ENCODE results near the gene IL21R.
"Not testable (repeated sequence)": the region's sequence is repeated elsewhere in the genome, so short reads cannot be mapped to it uniquely, and the experiment has no call there.

IL21R gene

GRCh38 chr16:27398894-27399853 lies 2.8 kb upstream of the IL21R start:
- DNase-seq (ENCODE audit: extremely low spot score, insufficient read length, low read depth) (no peak), FAIRE-seq (peak; percentile 90)

DNA sequence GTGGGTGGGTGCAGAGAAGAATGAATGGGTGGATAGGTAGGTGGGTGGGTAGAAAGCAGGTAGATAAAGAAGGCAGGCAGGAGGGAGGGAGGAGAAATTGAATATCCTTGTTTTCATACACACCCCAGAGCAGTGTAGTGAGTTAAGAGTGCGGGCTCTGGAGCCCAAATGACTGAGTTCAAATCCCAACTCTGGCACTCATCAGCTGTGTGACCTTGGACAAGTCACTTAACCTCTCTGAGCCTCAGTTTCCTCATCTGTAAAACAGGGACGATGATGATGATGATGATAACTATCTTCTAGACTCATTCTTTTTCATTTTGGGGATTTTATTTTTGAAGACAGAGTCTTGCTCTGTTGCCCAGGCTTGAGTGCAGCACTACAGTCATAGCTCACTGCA lies 2.0 kb upstream of the IL21R start:
- DNase-seq (ENCODE audit: extremely low spot score, insufficient read length, low read depth) (no peak), FAIRE-seq (peak; percentile 5)

GRCh38 chr16:27400751-27401620 lies 988 bp upstream of the IL21R start:
- DNase-seq (ENCODE audit: extremely low spot score, insufficient read length, low read depth) (no peak), FAIRE-seq (peak; percentile 70)

DNA sequence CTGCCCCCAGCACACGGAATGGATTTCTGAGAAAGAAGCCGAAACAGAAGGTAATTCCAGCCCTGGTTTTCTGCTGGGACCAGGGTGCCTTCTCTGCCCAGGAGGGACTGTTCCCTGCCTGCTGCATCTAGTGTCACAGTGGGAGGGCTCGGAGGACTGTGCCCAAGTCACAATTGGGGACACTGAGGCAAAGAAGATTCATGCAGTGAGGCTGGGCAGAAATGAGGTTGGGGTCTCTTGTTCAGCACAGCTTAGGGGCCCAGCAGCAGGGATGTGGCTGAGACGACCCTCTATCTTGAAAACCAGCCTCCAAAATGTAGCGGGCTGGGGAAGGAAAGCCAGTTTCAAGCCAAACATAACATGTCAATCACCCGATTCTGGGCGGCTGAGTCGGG lies 592 bp downstream of the IL21R start:
- FAIRE-seq, result no peak
- no peak for DNase-seq (ENCODE audit: extremely low spot score, insufficient read length, low read depth)

- DNase-seq (ENCODE audit: extremely low spot score, insufficient read length, low read depth) (no peak), FAIRE-seq (peak; percentile 83)
These were observed 1.1 kb downstream of the IL21R start for GRCh38 chr16:27402964-27403600.

DNA sequence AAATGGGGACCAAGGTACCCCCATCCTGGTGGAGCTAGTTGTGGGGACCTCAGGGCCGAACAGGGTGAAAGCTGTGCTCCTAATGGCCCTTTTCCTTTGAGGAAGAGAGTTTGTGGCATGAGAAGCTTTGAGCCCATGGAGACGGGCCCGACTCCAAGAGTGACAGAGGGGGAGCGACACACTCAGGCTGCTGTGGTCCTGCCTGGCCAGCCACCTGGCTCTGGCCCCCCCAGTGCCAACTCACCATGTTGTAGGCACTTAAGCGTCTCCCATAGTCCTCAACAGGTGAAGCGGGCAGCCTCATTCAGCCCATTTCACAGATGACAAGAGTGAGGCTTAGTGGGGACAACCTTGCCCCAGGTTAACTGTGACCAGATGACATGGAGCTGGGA lies 1.6 kb downstream of the IL21R start:
- DNase-seq (ENCODE audit: extremely low spot score, insufficient read length, low read depth) (no peak), FAIRE-seq (no peak)

- DNase-seq (ENCODE audit: extremely low spot score, insufficient read length, low read depth), result no peak
- FAIRE-seq, result peak; percentile 84
These were observed 2.3 kb downstream of the IL21R start for GRCh38 chr16:27404163-27404823.

- FAIRE-seq (peak; percentile 83), DNase-seq (ENCODE audit: extremely low spot score, insufficient read length, low read depth) (no peak)
These were observed 3.8 kb downstream of the IL21R start for GRCh38 chr16:27405546-27406451.

DNA sequence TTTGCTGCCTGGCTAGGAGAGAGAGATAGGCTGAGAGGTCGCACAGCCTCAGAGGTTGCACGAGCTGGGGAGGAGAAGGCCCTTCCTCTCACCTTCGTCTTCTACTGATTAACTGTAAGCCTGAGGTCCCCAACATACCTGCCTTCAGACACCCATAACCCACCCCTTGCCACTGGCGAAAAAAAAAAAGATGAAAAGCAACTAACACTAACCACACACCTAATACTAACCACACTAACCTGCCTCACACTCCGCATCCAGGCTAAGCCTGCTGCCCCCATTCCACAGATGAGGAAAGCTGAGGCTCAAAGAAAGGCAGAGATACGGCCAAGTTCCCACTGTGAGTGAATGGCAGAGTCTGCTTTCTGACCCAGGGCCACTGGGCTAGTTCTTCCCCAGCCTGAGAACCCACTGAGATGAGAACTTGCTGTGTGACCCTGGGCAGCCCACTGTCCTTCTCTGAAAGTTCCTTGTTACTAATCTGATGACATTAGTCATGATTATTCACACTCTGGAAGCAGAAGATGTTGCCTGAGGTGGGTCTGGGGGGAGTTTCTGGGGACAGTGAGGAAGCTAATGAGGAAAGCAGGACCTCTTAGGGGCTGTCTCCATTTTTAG lies 4.6 kb downstream of the IL21R start:
- DNase-seq (ENCODE audit: extremely low spot score, insufficient read length, low read depth) (no peak), FAIRE-seq (peak; percentile 84)

- DNase-seq (ENCODE audit: extremely low spot score, insufficient read length, low read depth) (no peak), FAIRE-seq (no peak)
These were observed 5.2 kb downstream of the IL21R start for GRCh38 chr16:27407133-27407532.

DNA sequence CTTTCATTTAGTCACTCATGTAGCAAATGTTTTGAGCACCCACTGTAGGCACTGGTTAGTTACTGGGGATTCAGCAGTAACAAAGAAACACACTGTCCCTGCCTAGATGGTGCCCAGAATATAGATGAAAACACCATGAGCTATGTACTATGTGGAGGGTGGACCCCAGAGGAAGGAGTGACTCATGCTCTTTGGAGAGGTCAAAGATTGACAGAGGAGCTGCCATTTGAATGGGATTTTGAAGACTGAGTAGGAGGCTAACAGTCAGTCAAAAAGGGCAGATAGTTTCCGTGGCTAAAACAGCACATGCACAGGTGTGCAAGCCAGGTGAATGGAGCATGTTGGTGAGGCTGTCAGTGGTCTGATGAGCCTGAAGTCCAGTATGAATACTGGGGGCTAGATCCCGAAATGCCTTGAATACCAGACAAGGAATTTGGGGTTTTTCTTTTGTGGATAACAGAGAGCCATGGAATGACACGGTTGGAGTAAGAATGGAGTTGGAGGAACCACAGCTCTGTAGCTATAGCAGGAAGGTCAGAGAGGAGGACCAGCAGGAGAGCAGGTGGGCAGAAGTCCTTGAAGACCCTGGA lies 6.1 kb downstream of the IL21R start:
- no peak for FAIRE-seq
- no peak for DNase-seq (ENCODE audit: extremely low spot score, insufficient read length, low read depth)

GRCh38 chr16:27408602-27409031 lies 6.6 kb downstream of the IL21R start:
- DNase-seq (ENCODE audit: extremely low spot score, insufficient read length, low read depth), result no peak
- FAIRE-seq, result peak; percentile 94

DNA sequence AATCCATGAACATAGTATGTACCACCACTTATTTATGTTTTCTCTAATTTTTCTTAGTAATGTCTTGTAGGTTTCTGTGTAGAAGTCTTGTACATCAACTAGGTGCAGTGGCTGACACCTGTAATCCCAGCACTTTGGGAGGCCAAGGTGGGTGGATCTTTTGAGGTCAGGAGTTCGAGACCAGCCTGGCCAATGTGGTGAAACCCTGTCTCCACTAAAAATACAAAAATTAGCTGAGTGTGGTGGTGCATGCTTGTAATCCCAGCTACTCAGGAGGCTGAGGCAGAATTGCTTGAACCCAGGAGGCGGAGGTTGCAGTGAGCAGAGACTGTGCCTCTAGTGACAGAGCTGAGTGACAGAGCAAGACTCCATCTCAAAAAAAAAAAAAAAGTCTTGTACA lies 8.0 kb downstream of the IL21R start:
- not testable (repeated sequence) for DNase-seq (ENCODE audit: extremely low spot score, insufficient read length, low read depth); FAIRE-seq

- DNase-seq (ENCODE audit: extremely low spot score, insufficient read length, low read depth) (no peak), FAIRE-seq (peak; percentile 36)
These were observed 8.8 kb downstream of the IL21R start for GRCh38 chr16:27410761-27411160.

DNA sequence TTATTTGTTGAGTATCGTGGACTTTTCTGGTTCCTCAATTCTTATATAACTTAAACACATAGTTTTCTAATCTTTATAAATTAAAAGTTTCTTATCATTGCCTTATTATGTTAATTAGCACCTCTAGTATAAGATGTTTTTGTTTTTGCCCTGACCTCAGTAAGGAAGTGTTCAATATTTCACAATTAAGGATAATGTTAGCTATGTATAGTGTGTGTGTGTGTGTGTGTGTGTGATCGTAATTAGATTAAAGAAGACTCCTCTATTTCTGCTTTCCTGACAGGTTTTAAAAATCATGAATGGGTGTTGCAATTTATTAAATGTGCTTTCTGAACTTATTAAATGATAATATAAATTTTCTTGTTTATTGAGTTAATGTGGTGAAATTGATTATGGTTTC lies 12.0 kb downstream of the IL21R start:
- no peak for FAIRE-seq

DNA sequence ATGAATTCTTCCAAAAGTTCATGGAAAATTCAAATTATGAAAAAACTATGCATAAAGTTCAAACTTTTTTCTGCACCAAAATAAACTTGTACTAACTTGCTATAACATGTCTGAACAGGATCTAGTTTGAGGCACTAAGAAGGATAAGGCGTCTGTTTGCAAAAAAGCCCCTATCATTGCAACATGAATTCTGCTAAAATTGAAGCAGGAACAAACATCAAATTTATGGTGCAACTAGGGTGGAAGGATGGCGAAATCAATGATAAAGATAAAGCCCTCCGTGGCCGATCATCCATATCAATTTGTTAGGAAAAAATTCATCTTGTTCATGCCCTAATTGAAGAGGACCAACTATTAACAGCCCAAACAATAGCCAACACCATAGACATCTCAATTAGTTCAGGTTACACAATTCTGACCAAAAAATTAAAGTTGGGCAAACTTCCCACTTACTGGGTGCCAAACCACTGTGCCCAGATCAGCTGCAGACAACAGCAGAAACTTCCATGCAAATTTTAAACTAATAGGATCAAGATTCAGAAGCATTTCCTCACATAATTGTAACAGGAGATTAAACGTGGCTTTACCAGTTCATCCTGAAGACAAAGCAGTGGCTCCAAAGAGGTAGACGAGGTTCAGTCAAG lies 12.9 kb downstream of the IL21R start:
- FAIRE-seq (peak; percentile 33), DNase-seq (ENCODE audit: extremely low spot score, insufficient read length, low read depth) (no peak)

More for the DNA sequence above, 12.0 kb downstream of the IL21R start:
- no peak for DNase-seq (ENCODE audit: extremely low spot score, insufficient read length, low read depth)

DNA sequence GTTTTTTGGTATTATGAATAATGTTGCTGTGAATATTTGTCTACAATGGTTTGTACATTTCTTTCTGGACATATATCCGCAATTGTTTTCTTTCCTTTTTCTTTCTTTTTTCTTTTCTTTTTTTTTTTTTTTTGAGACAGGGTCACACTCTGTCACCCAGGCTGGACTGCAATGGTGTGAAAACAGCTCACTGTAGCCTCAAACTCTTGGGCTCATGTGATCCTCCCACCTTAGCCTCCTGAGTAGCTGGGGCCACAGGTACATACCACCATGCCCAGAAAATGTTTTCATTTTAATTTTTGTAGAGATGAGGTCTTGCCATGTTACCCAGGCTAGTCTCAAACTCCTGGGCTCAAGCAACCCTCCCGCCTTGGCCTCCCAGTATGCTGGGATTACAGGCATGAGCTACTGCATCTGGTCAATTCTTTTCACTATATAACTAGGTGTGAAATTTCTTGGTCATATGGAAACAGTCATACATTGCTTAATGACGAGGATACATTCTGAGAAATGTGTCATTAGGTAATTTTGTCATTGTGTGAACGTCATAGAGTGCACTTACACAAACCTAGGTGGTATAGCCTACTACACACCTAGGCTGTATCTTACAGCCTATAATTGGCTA lies 15.2 kb downstream of the IL21R start:
- peak; percentile 26 for FAIRE-seq

More for the DNA sequence above, 15.2 kb downstream of the IL21R start:
- DNase-seq (ENCODE audit: extremely low spot score, insufficient read length, low read depth), result no peak

Measured in GM18507 (cell line).